Erythroblast (primary cell): ENCODE data around the gene LHFPL6.

Source experiments
- GATA1 ChIP-seq: IDR thresholded peaks from 2 replicates; pipeline ENCODE4 v1.6.1; 2011; ENCODE audit warnings: low read depth, mild to moderate bottlenecking, control low read depth, low read length, moderate library complexity
- POLR2A ChIP-seq: IDR thresholded peaks from 2 replicates; pipeline ENCODE4 v1.6.1; 2011; ENCODE audit warnings: mild to moderate bottlenecking, low read length

DNA sequence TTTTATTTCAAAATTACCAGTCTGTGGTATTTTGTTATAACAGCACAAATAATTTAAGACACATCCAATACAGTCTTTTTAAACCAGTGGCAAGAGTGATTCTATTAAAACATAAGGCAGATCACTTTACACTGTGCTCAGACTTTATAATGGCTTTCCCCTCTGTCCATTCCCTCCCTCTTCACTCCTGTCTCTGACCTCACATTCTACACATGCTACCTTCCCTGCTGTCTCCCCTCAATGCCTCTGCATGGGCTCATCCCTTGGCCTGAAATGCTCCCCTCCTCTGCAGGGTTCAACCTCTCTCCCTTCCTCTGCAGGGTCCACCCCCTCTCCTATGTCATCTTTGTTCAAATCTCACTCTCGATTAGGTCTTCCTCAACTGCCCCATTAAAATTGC lies 170.8 kb downstream of the LHFPL6 start:
- no peak for TF ChIP-seq POLR2A
- TF ChIP-seq GATA1: no peak
